OCI-LY3 (cell line): ENCODE data around the gene MAP2K7.

Source experiments
- CTCF ChIP-seq: fragments of 200-600, 300-600 bp; sonication (generic); IDR thresholded peaks from 2 replicates; pipeline ENCODE4 v1.5.1; 2014; ENCODE audit warnings: antibody characterized with exemption, low read length, low read depth
- EZH2phosphoT487 ChIP-seq: fragments of 200-600 bp; shearing (Covaris generic); IDR thresholded peaks from 2 replicates; pipeline ENCODE4 v1.6.1; 2018; ENCODE audit warnings: antibody characterized with exemption, mixed run types, low read depth

DNA sequence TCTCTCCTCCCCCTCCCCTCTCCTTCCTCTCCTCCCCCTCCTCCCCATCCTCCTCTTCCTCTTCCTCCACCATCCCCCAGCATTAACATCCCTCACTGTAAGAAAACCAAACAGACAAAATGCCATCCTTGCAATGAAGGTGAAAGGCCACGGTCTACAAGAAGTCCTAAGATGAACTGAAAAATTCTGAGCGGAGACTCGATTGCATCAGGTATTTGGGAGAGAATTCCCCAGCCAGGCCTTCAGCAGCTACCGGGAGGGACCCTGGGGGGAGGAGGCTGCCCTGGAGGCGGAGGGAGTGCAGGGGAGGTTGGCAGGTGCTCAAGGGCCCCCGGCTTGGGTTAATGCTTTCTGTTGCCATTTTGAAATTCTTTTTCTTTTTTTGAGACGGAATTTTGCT is 49.9 kb downstream of the MAP2K7 start:
- TF ChIP-seq CTCF (no peak), EZH2phosphoT487 (no peak)
